K562 treated with DMSO at 1 percent for 12 hours (cell line): Measurements from ENCODE around the gene FNDC1. TPM values are rescaled to one million over a fixed set of nuclear protein-coding genes. Genes with fewer than 3 reads are reported as not detected.

Experiments
- total RNA-seq: library from RNA; unstranded; fragments of 300-600 nt; gene quantifications from 2 replicates; pipeline ENCODE4 v1.2.3, GENCODE V29; 2022; ENCODE audit not compliant: insufficient read depth

FNDC1 gene
- not detected in 2 replicates for total RNA-seq

GRCh38 chr6:159169193-159169555 lies at the start of gene FNDC1:
Gene FNDC1, plus strand, starts transcription at chr6:159169400. Its CDS starts 197 bp downstream, at chr6:159169597.

Other genes with a start within 250 kb of the FNDC1 start
- gene RSPH3, start 169.2 kb upstream of the FNDC1 start, total RNA-seq: 3.2 and 7.2 TPM in 2 replicates
- gene TAGAP, start 124.4 kb upstream of the FNDC1 start, total RNA-seq: not detected in 2 replicates